Upper lobe of right lung (tissue), 1 donor: Measurements from ENCODE around the gene RNF223. TPM values are rescaled to one million over a fixed set of nuclear protein-coding genes. Genes with fewer than 3 reads are reported as not detected.
"Not testable (repeated sequence)": the region's sequence is repeated elsewhere in the genome, so short reads cannot be mapped to it uniquely, and the experiment has no call there.

Experiments used
- ATAC-seq: fragments of 200-7000 bp; cut with Tn5 transposase; one replicate; pipeline ENCODE4 v1.9.1; 2020; ENCODE audit warnings: mild to moderate bottlenecking, moderate library complexity
- DNase-seq: peaks from one replicate; pipeline ENCODE4 v3.0.0-alpha.2; 2020
- H3K27ac ChIP-seq: fragments of 200-600 bp; one replicate; pipeline ENCODE4 v1.8.0; 2022
- H3K27me3 ChIP-seq: fragments of 200-600 bp; one replicate; pipeline ENCODE4 v1.8.0; 2022; ENCODE audit warnings: mild to moderate bottlenecking
- H3K36me3 ChIP-seq: fragments of 200-600 bp; one replicate; pipeline ENCODE4 v1.8.0; 2022
- H3K4me1 ChIP-seq: fragments of 200-600 bp; one replicate; pipeline ENCODE4 v1.8.0; 2022
- H3K4me3 ChIP-seq: fragments of 200-600 bp; one replicate; pipeline ENCODE4 v1.8.0; 2022; ENCODE audit warnings: mild to moderate bottlenecking
- H3K9me3 ChIP-seq: fragments of 200-600 bp; one replicate; pipeline ENCODE4 v1.8.0; 2022
- intact Hi-C: fragments of 100-400 bp; cut with DNase I; formaldehyde crosslinking; loops from one replicate; pipeline ENCODE4 v1.11.0; 2022
- total RNA-seq: library from RNA; stranded (reverse); fragmentation: NEBNext Ultra II Directional; extraction: Animal tissue kit (Norgen Biotek cat#: 25700); gene quantifications from one replicate; pipeline ENCODE4 v1.2.1, GENCODE V29; 2021
- TF ChIP-seq, protein P1 (sequence below): fragments of 200-600 bp; IDR thresholded peaks from one replicate; pipeline ENCODE4 v1.8.0; 2022; ENCODE audit warnings: antibody characterized with exemption
- donor health status: DM: no; HTN: yes; CAD: no; lungs with severe emphysema.

RNF223 gene
- total RNA-seq, 1 donor from 2014 or later = 0.55 TPM

DNA sequence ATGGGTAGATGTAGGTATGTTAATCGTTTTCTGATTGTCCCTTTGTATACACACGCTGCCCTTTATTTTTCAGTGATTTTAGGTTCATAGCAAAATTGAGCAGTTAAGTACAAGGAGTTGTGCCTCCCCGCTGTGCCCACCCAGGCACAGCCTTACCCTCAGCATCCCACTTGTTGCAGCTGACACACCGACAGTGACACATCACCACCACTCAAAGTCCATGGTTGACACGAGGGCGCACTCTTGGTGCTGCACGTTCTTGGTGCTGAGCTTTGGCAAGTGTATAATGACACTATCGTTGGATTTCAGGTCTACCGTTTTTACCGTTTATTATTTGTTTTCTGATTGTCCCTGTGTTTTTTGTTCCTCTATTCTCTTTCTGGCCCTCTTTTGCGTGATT lies 26.2 kb upstream of the RNF223 start:
- no peaks in the 10 kb centered on the region for H3K4me1 ChIP-seq
- H3K36me3 ChIP-seq = no peaks in the 10 kb centered on the region
- H3K27me3 ChIP-seq = no peaks in the 10 kb centered on the region
- DNase-seq (peak; percentile 39), ATAC-seq (no peak)
- TF ChIP-seq, protein P1, sequence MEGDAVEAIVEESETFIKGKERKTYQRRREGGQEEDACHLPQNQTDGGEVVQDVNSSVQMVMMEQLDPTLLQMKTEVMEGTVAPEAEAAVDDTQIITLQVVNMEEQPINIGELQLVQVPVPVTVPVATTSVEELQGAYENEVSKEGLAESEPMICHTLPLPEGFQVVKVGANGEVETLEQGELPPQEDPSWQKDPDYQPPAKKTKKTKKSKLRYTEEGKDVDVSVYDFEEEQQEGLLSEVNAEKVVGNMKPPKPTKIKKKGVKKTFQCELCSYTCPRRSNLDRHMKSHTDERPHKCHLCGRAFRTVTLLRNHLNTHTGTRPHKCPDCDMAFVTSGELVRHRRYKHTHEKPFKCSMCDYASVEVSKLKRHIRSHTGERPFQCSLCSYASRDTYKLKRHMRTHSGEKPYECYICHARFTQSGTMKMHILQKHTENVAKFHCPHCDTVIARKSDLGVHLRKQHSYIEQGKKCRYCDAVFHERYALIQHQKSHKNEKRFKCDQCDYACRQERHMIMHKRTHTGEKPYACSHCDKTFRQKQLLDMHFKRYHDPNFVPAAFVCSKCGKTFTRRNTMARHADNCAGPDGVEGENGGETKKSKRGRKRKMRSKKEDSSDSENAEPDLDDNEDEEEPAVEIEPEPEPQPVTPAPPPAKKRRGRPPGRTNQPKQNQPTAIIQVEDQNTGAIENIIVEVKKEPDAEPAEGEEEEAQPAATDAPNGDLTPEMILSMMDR = no peak
- no peaks in the 10 kb centered on the region for H3K9me3 ChIP-seq
- H3K27ac ChIP-seq = no peak overlapping the region
- intact Hi-C loops = no loop called here
- H3K4me3 ChIP-seq = no peak overlapping the region

DNA sequence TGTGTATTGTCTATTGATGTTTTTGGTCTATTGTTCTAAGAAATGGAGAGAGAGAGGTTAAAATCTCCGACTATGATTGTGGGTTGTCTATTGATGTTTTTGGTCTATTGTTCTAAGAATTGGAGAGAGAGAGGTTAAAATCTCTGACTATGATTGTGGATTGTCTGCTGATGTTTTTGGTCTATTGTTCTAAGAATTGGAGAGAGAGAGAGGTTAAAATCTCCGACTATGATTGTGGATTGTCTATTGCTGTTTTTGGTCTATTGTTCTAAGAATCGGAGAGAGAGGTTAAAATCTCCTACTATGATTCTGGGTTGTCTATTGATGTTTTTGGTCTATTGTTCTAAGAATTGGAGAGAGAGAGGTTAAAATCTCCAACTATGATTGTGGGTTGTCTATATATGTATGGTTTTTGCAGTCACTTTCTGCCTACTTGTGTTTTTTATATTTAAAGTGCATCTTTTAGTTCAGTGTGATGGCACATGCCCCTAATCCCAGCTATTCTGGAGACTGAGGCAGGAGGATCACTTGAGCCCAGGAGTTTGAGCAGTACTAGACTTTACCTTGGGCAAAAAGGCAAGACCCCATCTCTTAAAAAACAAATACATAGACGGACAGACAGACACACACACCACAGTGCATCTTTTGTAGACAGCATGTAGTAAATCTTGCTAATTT lies 25.5 kb upstream of the RNF223 start:
- DNase-seq (no peak), ATAC-seq (no peak)
- Histone ChIP-seq H3K9me3 (no peaks in the 10 kb centered on the region), H3K4me3 (no peak overlapping the region), H3K36me3 (no peaks in the 10 kb centered on the region), H3K27ac (no peak overlapping the region), H3K27me3 (no peaks in the 10 kb centered on the region), H3K4me1 (no peaks in the 10 kb centered on the region)
- intact Hi-C loops = no loop called here
- TF ChIP-seq, protein P1 = no peak

DNA sequence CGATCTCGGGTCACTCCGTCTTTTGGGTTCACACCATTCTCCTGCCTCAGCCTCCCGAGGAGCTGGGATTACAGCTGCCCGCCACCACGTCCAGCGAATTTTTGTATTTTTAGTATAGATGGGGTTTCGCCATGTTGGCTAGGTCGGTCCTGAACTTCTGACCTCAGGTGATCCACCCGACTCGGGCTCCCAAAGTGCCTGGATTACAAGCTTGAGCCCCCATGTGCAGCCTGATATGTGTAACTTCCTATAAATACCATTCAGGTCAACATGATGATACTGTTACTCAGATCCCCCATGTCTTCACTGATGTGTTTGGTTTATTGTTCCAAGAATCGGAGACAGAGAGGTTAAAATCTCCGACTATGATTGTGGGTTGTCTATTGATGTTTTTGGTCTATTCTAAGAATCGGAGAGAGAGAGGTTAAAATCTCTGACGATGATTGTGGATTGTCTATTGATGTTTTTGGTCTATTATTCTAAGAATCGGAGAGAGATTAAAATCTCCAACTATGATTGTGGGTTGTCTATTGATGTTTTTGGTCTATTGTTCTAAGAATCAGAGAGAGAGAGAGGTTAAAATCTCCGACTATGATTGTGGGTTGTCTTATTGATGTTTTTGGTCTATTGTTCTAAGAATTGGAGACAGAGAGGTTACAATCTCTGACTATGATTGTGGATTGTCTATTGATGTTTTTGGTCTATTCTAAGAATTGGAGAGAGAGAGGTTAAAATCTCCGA lies 24.7 kb upstream of the RNF223 start:
- no peak overlapping the region for H3K27ac ChIP-seq
- no peaks in the 10 kb centered on the region for H3K36me3 ChIP-seq
- DNase-seq (peak; percentile 5), ATAC-seq (no peak)
- H3K27me3 ChIP-seq = no peaks in the 10 kb centered on the region
- intact Hi-C loops = no loop called here
- TF ChIP-seq, protein P1 = no peak
- H3K4me3 ChIP-seq = no peak overlapping the region
- H3K4me1 ChIP-seq = no peaks in the 10 kb centered on the region
- no peaks in the 10 kb centered on the region for H3K9me3 ChIP-seq

DNA sequence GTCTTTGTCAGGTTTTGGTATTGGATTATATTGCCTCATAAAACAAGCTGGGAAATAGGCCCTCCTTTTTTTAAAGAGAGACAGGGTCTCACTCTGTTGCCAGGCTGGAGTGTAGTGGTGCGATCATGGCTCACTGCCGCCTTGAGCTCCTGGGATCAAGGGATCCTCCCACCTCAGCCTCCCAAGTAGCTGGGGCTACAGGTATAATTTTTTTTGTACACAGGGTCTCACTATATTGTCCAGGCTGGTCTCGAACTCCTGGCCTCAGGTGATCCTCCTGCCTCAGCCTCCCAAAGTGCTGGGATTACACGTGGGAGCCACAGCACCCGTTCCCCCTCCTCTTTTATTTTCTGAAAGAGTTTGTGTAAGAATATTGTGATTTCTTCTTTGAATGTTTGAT lies 22.0 kb upstream of the RNF223 start:
- H3K4me1 ChIP-seq, H3K36me3 ChIP-seq, H3K4me3 ChIP-seq, H3K27ac ChIP-seq, ATAC-seq, intact Hi-C loops, H3K9me3 ChIP-seq, H3K27me3 ChIP-seq: not testable (repeated sequence)
- peak; percentile 31 for DNase-seq

DNA sequence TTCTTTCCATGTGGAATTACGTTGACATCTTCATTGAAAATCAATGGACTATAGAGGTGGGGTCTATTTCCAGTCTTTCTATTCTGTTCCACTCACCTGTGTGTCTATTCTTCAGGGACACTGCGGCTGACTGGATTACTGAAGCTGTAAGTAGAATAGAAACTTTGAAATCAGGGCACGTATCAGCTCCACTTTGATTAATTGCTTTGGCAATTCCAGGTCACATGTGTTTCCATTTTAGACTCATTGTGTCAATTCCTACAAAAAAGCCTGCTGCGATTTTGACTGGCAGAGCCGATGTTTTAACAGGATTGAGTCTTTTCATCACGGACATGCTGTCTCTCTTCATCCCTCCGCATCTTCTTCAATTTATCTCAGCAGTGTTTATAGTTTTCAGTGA lies 20.9 kb upstream of the RNF223 start:
- H3K4me1 ChIP-seq = no peaks in the 10 kb centered on the region
- no peaks in the 10 kb centered on the region for H3K9me3 ChIP-seq
- no peaks in the 10 kb centered on the region for H3K36me3 ChIP-seq
- H3K4me3 ChIP-seq = no peak overlapping the region
- intact Hi-C loops = no loop called here
- TF ChIP-seq, protein P1 = no peak
- no peak overlapping the region for H3K27ac ChIP-seq
- DNase-seq (no peak), ATAC-seq (no peak)
- H3K27me3 ChIP-seq = no peaks in the 10 kb centered on the region

DNA sequence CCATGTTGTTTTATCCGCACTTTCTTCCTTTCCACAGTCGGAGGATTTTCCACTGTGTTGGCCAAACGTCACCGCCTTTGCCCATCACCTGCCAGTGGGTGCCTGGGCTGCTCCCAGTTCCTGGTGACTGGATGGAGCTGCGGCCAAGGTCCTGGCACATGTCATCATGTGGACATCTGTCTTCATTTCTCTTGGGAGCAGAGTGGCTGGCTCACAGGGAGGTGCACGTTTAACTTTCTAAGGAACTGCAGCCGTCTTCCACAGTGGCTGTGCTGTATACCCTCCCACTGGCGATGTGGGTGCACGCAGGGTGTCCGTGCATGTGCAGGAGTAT lies 19.5 kb upstream of the RNF223 start:
- ATAC-seq = no peak
- Histone ChIP-seq H3K36me3 (no peaks in the 10 kb centered on the region), H3K27ac (no peak overlapping the region), H3K27me3 (no peaks in the 10 kb centered on the region), H3K4me1 (no peaks in the 10 kb centered on the region), H3K4me3 (no peak overlapping the region), H3K9me3 (no peaks in the 10 kb centered on the region)
- intact Hi-C loops = no loop called here
- peak; percentile 49 for DNase-seq
- TF ChIP-seq, protein P1 = no peak
